HG03280 (cell line): Measurements from ENCODE around the gene SETDB1.
A peak's percentile ranks its signal among the peaks of the same experiment; 100 is the strongest.
"Not testable (repeated sequence)": the region's sequence is repeated elsewhere in the genome, so short reads cannot be mapped to it uniquely, and the experiment has no call there.

Experiments
- ATAC-seq: cut with Tn5 transposase; IDR thresholded peaks from one replicate; pipeline ENCODE4 v1.9.1; 2021; ENCODE audit warnings: mild to moderate bottlenecking, moderate library complexity; ENCODE audit not compliant: unreplicated experiment

Gene SETDB1

GRCh38 chr1:150926097-150926741, at the start of gene SETDB1:
SETDB1 (plus strand) TSS chr1:150926363; CDS start chr1:150927715, 1,352 bp downstream.
- ATAC-seq: peak; percentile 89

- not testable (repeated sequence) for ATAC-seq
Observed at GRCh38 chr1:150878931-150879330, 47.2 kb upstream of the SETDB1 start.

- ATAC-seq: no peak
Observed at GRCh38 chr1:150881331-150882070, 44.7 kb upstream of the SETDB1 start.

GRCh38 chr1:150883121-150883520, 43.0 kb upstream of the SETDB1 start:
- ATAC-seq: not testable (repeated sequence)

- ATAC-seq: no peak
Observed at GRCh38 chr1:150887018-150887417, 39.1 kb upstream of the SETDB1 start, which contains the start of gene CTXND2. CTXND2 (plus strand) TSS chr1:150887136; CDS start chr1:150912315, 25,179 bp downstream.

- ATAC-seq: no peak
Observed at GRCh38 chr1:150888727-150889126, 37.4 kb upstream of the SETDB1 start.

- ATAC-seq: no peak
Observed at GRCh38 chr1:150890033-150890416, 36.1 kb upstream of the SETDB1 start.

GRCh38 chr1:150893336-150893913, 32.7 kb upstream of the SETDB1 start:
- ATAC-seq: no peak

- ATAC-seq: no peak
Observed at GRCh38 chr1:150895618-150896017, 30.5 kb upstream of the SETDB1 start.

- not testable (repeated sequence) for ATAC-seq
Observed at GRCh38 chr1:150899795-150900194, 26.4 kb upstream of the SETDB1 start.

GRCh38 chr1:150902346-150902745, 23.8 kb upstream of the SETDB1 start:
- no peak for ATAC-seq

GRCh38 chr1:150902751-150903150, 23.4 kb upstream of the SETDB1 start:
- ATAC-seq: no peak

GRCh38 chr1:150905301-150905700, 20.9 kb upstream of the SETDB1 start:
- ATAC-seq: no peak

- ATAC-seq: no peak
Observed at GRCh38 chr1:150906329-150906728, 19.8 kb upstream of the SETDB1 start.

GRCh38 chr1:150906813-150907212, 19.4 kb upstream of the SETDB1 start:
- no peak for ATAC-seq

GRCh38 chr1:150909585-150910180, 16.5 kb upstream of the SETDB1 start:
- ATAC-seq: no peak

- no peak for ATAC-seq
Observed at GRCh38 chr1:150912623-150913022, 13.5 kb upstream of the SETDB1 start.

GRCh38 chr1:150917387-150917786, 8.8 kb upstream of the SETDB1 start:
- ATAC-seq: no peak

GRCh38 chr1:150922519-150922975, 3.6 kb upstream of the SETDB1 start:
- peak; percentile 35 for ATAC-seq

- no peak for ATAC-seq
Observed at GRCh38 chr1:150925080-150925479, 1.1 kb upstream of the SETDB1 start.

- ATAC-seq: no peak
Observed at GRCh38 chr1:150927624-150928023, 1.5 kb downstream of the SETDB1 start.
